Transverse colon (tissue), 4 donors: ENCODE results near the gene C22orf23. TPM values are rescaled to one million over a fixed set of nuclear protein-coding genes. Genes with fewer than 3 reads are reported as not detected.

Experiments
- DNase-seq: peaks from one replicate; pipeline ENCODE4 v3.0.0-alpha.2; 2019
- H3K27ac ChIP-seq, 4 donors: fragments of 200-600 bp; sonication (generic); 2 replicates each; pipeline ENCODE4 v1.5.1; 2016 to 2018; ENCODE audit warnings: inconsistent platforms in 4 of 4
- H3K27me3 ChIP-seq: fragments of 200-600 bp; sonication (generic); 2 replicates; pipeline ENCODE4 v1.5.1; 2017; ENCODE audit warnings: inconsistent platforms
- H3K36me3 ChIP-seq, 4 donors: fragments of 200-600 bp; sonication (generic); 2 replicates each; pipeline ENCODE4 v1.5.1; 2017 to 2019; ENCODE audit warnings: inconsistent platforms in 4 of 4
- H3K4me1 ChIP-seq, 4 donors: fragments of 200-600 bp; sonication (generic); 2 replicates each; pipeline ENCODE4 v1.5.1; 2017 to 2020; ENCODE audit warnings: inconsistent platforms in 4 of 4
- H3K4me3 ChIP-seq, 4 donors: fragments of 200-600 bp; sonication (generic); 1 replicate in 1 of 4; 2 replicates in 3 of 4; pipeline versions ENCODE4 v1.5.1 to v1.6.1; 2017 to 2019; ENCODE audit warnings: inconsistent platforms in 4 of 4
- H3K9me3 ChIP-seq, 2 donors: fragments of 200-600 bp; sonication (generic); 2 replicates each; pipeline ENCODE4 v1.5.1; 2017 to 2019; ENCODE audit warnings: inconsistent platforms in 2 of 2
- CTCF ChIP-seq, 5 experiments: fragments of 200-600 bp in 3 of 5; fragments of 450-650 bp in 2 of 5; sonication (generic) in 3 of 5; IDR thresholded peaks; 1 replicate in 2 of 5; 2 replicates in 3 of 5; pipeline ENCODE4 v1.5.1; 2016 to 2017; ENCODE audit warnings: antibody characterized with exemption in 5 of 5, inconsistent platforms in 3 of 5, mild to moderate bottlenecking in 2 of 5, moderate library complexity in 1 of 5
- EP300 ChIP-seq: sonication (generic); formaldehyde crosslinking; IDR thresholded peaks from one replicate; pipeline ENCODE4 v1.6.1; 2017; ENCODE audit warnings: antibody characterized with exemption, low read depth
- POLR2A ChIP-seq: fragments of 450-650 bp; IDR thresholded peaks from one replicate; pipeline ENCODE4 v1.6.1; 2016; ENCODE audit warnings: antibody characterized with exemption, mild to moderate bottlenecking, moderate library complexity
- POLR2AphosphoS5 ChIP-seq, 3 donors: sonication (generic); formaldehyde crosslinking; IDR thresholded peaks; one replicate each; pipeline ENCODE4 v1.6.1; 2016; ENCODE audit warnings: antibody characterized with exemption in 3 of 3
- WGBS, 2 donors: methylation state at CpG; one replicate each; pipeline ENCODE4 v1.1.5; 2018; ENCODE audit warnings: low coverage in 1 of 2; 5-methylcytosine and 5-hydroxymethylcytosine counted together
- in situ Hi-C, 4 donors: fragments of 200-750 bp; cut with MboI; loops; one replicate each; pipeline versions ENCODE4 v1.15.0 to v1.15.1; 2017; ENCODE audit warnings: low sequenced_read_pairs in 3 of 4, low pct_ligation_motif_present in 1 of 4, low pct_unique_long_range_greater_than_20kb in 1 of 4
- intact Hi-C: fragments of 100-400 bp; cut with DNase I; formaldehyde crosslinking; loops from one replicate; pipeline ENCODE4 v1.15.1; 2023; ENCODE audit warnings: low total_unique reads
- total RNA-seq, 4 donors: library from RNA; depleted of rRNA; stranded (reverse); fragments of >200 nt; gene quantifications; one replicate each; pipeline ENCODE4 v1.1.0, GENCODE V29; 2016

C22orf23 gene
- total RNA-seq, 4 donors from 2014 or later: not detected

- Histone ChIP-seq H3K4me1 (no peaks in the 10 kb centered on the region), H3K27me3 (no peaks in the 10 kb centered on the region), H3K36me3 (peaks cover 0 to 19% (median 9%) of the 10 kb centered on the region in 4 donors), H3K9me3 (no peaks in the 10 kb centered on the region), H3K4me3 (no peak overlapping the region), H3K27ac (no peak overlapping the region)
- in situ Hi-C loops (no loop called here), intact Hi-C loops (loop anchor here (5.0 kb wide), 1 partner anchor 47 kb away; no protein-coding TSS in a partner anchor)
- TF ChIP-seq CTCF (IDR thresholded peaks at IDR 0.05) (no peak), POLR2A (no peak), POLR2AphosphoS5 (IDR thresholded peaks at IDR 0.05) (no peak), EP300 (no peak)
- DNase-seq: no peak
- 85 to 95% methylated on average over 5 to 7 of the region's 7 CpGs for WGBS, 2 donors
Measured at GRCh38 chr22:37943825-37944198, 9.6 kb downstream of the C22orf23 start.

- intact Hi-C loops: loop anchor here (5.0 kb wide), 1 partner anchor 46 kb away; no protein-coding TSS in a partner anchor
- H3K4me3 ChIP-seq: no peak overlapping the region
- TF ChIP-seq POLR2AphosphoS5 (IDR thresholded peaks at IDR 0.05) (no peak), CTCF (IDR thresholded peaks at IDR 0.05) (no peak), POLR2A (no peak), EP300 (no peak)
Measured at GRCh38 chr22:37943136-37943824, 10.1 kb downstream of the C22orf23 start.

GRCh38 chr22:37942133-37942532, 11.3 kb downstream of the C22orf23 start:
- intact Hi-C loops: loop anchor here (5.0 kb wide), 1 partner anchor 45 kb away; no protein-coding TSS in a partner anchor
- H3K4me1 ChIP-seq: no peaks in the 10 kb centered on the region
- in situ Hi-C loops: no loop called here
- no peak overlapping the region for H3K4me3 ChIP-seq
- no peaks in the 10 kb centered on the region for H3K27me3 ChIP-seq
- DNase-seq: no peak
- peaks cover 0 to 22% (median 12%) of the 10 kb centered on the region in 4 donors for H3K36me3 ChIP-seq
- H3K27ac ChIP-seq: no peak overlapping the region
- TF ChIP-seq EP300 (no peak), POLR2AphosphoS5 (IDR thresholded peaks at IDR 0.05) (no peak), POLR2A (no peak), CTCF (IDR thresholded peaks at IDR 0.05) (no peak)
- 93% methylated on average over 8 of the region's 8 CpGs; no CpG with 5 or more reads in 1 of the 2 donors for WGBS, 2 donors
- no peaks in the 10 kb centered on the region for H3K9me3 ChIP-seq

More at GRCh38 chr22:37943136-37943824, 10.1 kb downstream of the C22orf23 start:
- Histone ChIP-seq H3K4me1 (no peaks in the 10 kb centered on the region), H3K9me3 (no peaks in the 10 kb centered on the region), H3K27me3 (no peaks in the 10 kb centered on the region), H3K27ac (no peak overlapping the region), H3K36me3 (peaks cover 0 to 21% (median 9%) of the 10 kb centered on the region in 4 donors)
- WGBS, 2 donors: 77 to 82% methylated on average over 11 to 12 of the region's 12 CpGs
- DNase-seq: no peak
- in situ Hi-C loops: no loop called here

- no peaks in the 10 kb centered on the region for H3K9me3 ChIP-seq
- no peaks in the 10 kb centered on the region for H3K27me3 ChIP-seq
- in situ Hi-C loops: no loop called here
- no peak overlapping the region for H3K4me3 ChIP-seq
- H3K27ac ChIP-seq: no peak overlapping the region
- H3K36me3 ChIP-seq: peaks cover 0 to 22% (median 12%) of the 10 kb centered on the region in 4 donors
- TF ChIP-seq POLR2A (no peak), EP300 (no peak), CTCF (IDR thresholded peaks at IDR 0.05) (no peak), POLR2AphosphoS5 (IDR thresholded peaks at IDR 0.05) (no peak)
- no peak for DNase-seq
- 87% methylated on average over 12 of the region's 12 CpGs; no CpG with 5 or more reads in 1 of the 2 donors for WGBS, 2 donors
- intact Hi-C loops: loop anchor here (5.0 kb wide), 1 partner anchor 44 kb away; no protein-coding TSS in a partner anchor
- H3K4me1 ChIP-seq: no peaks in the 10 kb centered on the region
Measured at GRCh38 chr22:37940698-37941376, 12.6 kb downstream of the C22orf23 start.
